WTC11 (cell line): ENCODE data around the gene UGGT1. TPM values are rescaled to one million over a fixed set of nuclear protein-coding genes. Genes with fewer than 3 reads are reported as not detected.

ENCODE experiments used
- ATAC-seq: fragments of 200-7000 bp; cut with Tn5 transposase; 2 replicates; pipeline ENCODE4 v1.10.0; 2021; ENCODE audit warnings: mild to moderate bottlenecking, moderate library complexity
- CTCF ChIA-PET: fragments of 300-600 bp; sonication (Branson Sonifier 250); formaldehyde crosslinking; loops from one replicate; lab custom pipeline; 2021; ENCODE audit warnings: antibody characterized with exemption; lab: Charles Lee
- POLR2A ChIA-PET: fragments of 350-600 bp; sonication (Branson Sonifier 250); formaldehyde crosslinking; loops from one replicate; lab custom pipeline; 2021; ENCODE audit warnings: antibody characterized with exemption; lab: Charles Lee
- DNase-seq: peaks from one replicate; pipeline ENCODE4 v3.0.0; 2021; ENCODE audit warnings: low spot score
- H3K27ac Mint-ChIP-seq: 2 replicates; pipeline ENCODE4 v1.8.0; 2021; ENCODE audit warnings: mixed read lengths
- H3K27me3 Mint-ChIP-seq: 2 replicates; pipeline ENCODE4 v1.8.0; 2021; ENCODE audit warnings: low read depth, mild to moderate bottlenecking, moderate library complexity, mixed read lengths
- H3K36me3 Mint-ChIP-seq: 2 replicates; pipeline ENCODE4 v1.8.0; 2021; ENCODE audit warnings: mixed read lengths
- H3K4me1 Mint-ChIP-seq: 2 replicates; pipeline ENCODE4 v1.8.0; 2022; ENCODE audit warnings: mixed read lengths
- H3K4me3 Mint-ChIP-seq: 2 replicates; pipeline ENCODE4 v1.8.0; 2021; ENCODE audit warnings: mild to moderate bottlenecking, moderate library complexity, mixed read lengths
- H3K9me3 Mint-ChIP-seq: 2 replicates; pipeline ENCODE4 v1.8.0; 2021; ENCODE audit warnings: mixed read lengths
- CBFB ChIP-seq: sonication (generic); formaldehyde crosslinking; IDR thresholded peaks from 2 replicates; pipeline ENCODE4 v1.8.1; 2022; ENCODE audit warnings: mild to moderate bottlenecking, low read depth, missing genetic modification reagents
- JUN ChIP-seq: sonication (generic); formaldehyde crosslinking; IDR thresholded peaks from 2 replicates; pipeline ENCODE4 v1.8.0; 2023; ENCODE audit warnings: mild to moderate bottlenecking, missing genetic modification reagents
- KAT7 ChIP-seq: sonication (generic); formaldehyde crosslinking; IDR thresholded peaks from 2 replicates; pipeline ENCODE4 v1.8.1; 2023; ENCODE audit warnings: missing genetic modification reagents, mild to moderate bottlenecking, borderline replicate concordance
- NFE2L1 ChIP-seq: sonication (generic); formaldehyde crosslinking; IDR thresholded peaks from 2 replicates; pipeline ENCODE4 v1.8.1; 2023; ENCODE audit warnings: missing genetic modification reagents
- NFYB ChIP-seq: sonication (generic); formaldehyde crosslinking; conservative IDR thresholded peaks from 2 replicates; pipeline ENCODE4 v1.8.0; 2022; ENCODE audit warnings: low read depth, missing genetic modification reagents
- SOX15 ChIP-seq: fragments of 250-450 bp; sonication (Bioruptor Pico); IDR thresholded peaks from 2 replicates; pipeline ENCODE4 v1.9.0; 2021; ENCODE audit warnings: mild to moderate bottlenecking
- TCF7 ChIP-seq: sonication (generic); formaldehyde crosslinking; IDR thresholded peaks from 2 replicates; pipeline ENCODE4 v1.8.0; 2022; ENCODE audit warnings: mild to moderate bottlenecking, low read depth, missing genetic modification reagents, moderate library complexity
- TEAD1 ChIP-seq: sonication (generic); formaldehyde crosslinking; IDR thresholded peaks from 2 replicates; pipeline ENCODE4 v1.8.0; 2022; ENCODE audit warnings: mild to moderate bottlenecking, missing genetic modification reagents
- ZNF396 ChIP-seq: fragments of 250-450 bp; sonication (Bioruptor Pico); IDR thresholded peaks from 2 replicates; pipeline ENCODE4 v1.8.0; 2021; ENCODE audit warnings: mild to moderate bottlenecking, moderate library complexity, borderline replicate concordance
- ZNF671 ChIP-seq: fragments of 250-450 bp; sonication (Bioruptor Pico); IDR thresholded peaks from 2 replicates; pipeline ENCODE4 v1.8.0; 2021; ENCODE audit warnings: mild to moderate bottlenecking
- total RNA-seq: library from RNA; stranded (reverse); gene quantifications from 3 replicates; pipeline ENCODE4 v1.2.3, GENCODE V29; 2021
- TF ChIP-seq, protein P1 (sequence below): sonication (generic); formaldehyde crosslinking; IDR thresholded peaks from 2 replicates; pipeline ENCODE4 v1.8.1; 2022; ENCODE audit warnings: low read depth, mild to moderate bottlenecking, moderate library complexity, missing genetic modification reagents, borderline replicate concordance
- TF ChIP-seq, protein P2 (sequence below): fragments of 250-450 bp; sonication (Bioruptor Pico); IDR thresholded peaks from 2 replicates; pipeline ENCODE4 v2.1.2; 2022; ENCODE audit warnings: mild to moderate bottlenecking, moderate library complexity
- TF ChIP-seq, protein P3 (sequence below): sonication (generic); formaldehyde crosslinking; IDR thresholded peaks from 2 replicates; pipeline ENCODE4 v1.8.1; 2023; ENCODE audit warnings: mild to moderate bottlenecking, moderate library complexity, missing genetic modification reagents
- TF ChIP-seq, protein P4 (sequence below): fragments of 250-450 bp; sonication (Bioruptor Pico); IDR thresholded peaks from 2 replicates; pipeline ENCODE4 v1.8.0; 2021; ENCODE audit warnings: mild to moderate bottlenecking
- TF ChIP-seq, protein P5 (sequence below): fragments of 250-450 bp; sonication (Bioruptor Pico); IDR thresholded peaks from 2 replicates; pipeline ENCODE4 v1.9.0; 2021; ENCODE audit warnings: mild to moderate bottlenecking
- TF ChIP-seq, protein P6 (sequence below): sonication (generic); formaldehyde crosslinking; IDR thresholded peaks from 2 replicates; pipeline ENCODE4 v1.8.0; 2023; ENCODE audit warnings: mild to moderate bottlenecking, missing genetic modification reagents
- TF ChIP-seq, protein P7 (sequence below): fragments of 250-450 bp; sonication (Bioruptor Pico); conservative IDR thresholded peaks from 2 replicates; pipeline ENCODE4 v1.9.0; 2021; ENCODE audit warnings: mild to moderate bottlenecking
- TF ChIP-seq, protein P8 (sequence below): sonication (generic); formaldehyde crosslinking; IDR thresholded peaks from 2 replicates; pipeline ENCODE4 v1.8.1; 2023; ENCODE audit warnings: mild to moderate bottlenecking, missing genetic modification reagents, moderate library complexity
- TF ChIP-seq, protein P9 (sequence below): sonication (generic); formaldehyde crosslinking; IDR thresholded peaks from 2 replicates; pipeline ENCODE4 v1.8.1; 2022; ENCODE audit warnings: mild to moderate bottlenecking, missing genetic modification reagents, moderate library complexity, borderline replicate concordance

The UGGT1 gene
- total RNA-seq, 1 experiment from 2014 or later, result 57.9 TPM

DNA sequence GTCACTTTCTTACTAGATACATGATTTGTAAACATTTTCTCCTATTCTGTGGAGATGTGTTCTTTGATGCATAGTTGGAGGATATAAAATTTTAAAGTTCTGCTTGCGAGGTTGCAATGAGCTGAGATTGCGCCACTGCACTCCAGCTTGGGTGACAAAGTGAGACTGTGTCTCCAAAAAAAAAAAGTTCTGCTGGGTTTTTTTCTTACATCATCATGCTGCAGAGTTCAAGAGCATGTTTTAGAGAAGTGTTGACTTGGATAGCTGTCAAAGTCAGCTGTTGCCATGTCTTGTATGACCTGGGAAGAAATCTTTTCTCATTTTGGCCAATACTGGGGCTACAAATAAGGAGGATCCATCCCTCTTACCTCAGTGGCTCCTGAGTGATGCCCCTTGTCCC, 71.3 kb downstream of the UGGT1 start (continued):
- TF ChIP-seq, protein P1, sequence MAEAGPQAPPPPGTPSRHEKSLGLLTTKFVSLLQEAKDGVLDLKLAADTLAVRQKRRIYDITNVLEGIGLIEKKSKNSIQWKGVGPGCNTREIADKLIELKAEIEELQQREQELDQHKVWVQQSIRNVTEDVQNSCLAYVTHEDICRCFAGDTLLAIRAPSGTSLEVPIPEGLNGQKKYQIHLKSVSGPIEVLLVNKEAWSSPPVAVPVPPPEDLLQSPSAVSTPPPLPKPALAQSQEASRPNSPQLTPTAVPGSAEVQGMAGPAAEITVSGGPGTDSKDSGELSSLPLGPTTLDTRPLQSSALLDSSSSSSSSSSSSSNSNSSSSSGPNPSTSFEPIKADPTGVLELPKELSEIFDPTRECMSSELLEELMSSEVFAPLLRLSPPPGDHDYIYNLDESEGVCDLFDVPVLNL (CRISPR knock-in tag), result no peak
- TF ChIP-seq, protein P2, sequence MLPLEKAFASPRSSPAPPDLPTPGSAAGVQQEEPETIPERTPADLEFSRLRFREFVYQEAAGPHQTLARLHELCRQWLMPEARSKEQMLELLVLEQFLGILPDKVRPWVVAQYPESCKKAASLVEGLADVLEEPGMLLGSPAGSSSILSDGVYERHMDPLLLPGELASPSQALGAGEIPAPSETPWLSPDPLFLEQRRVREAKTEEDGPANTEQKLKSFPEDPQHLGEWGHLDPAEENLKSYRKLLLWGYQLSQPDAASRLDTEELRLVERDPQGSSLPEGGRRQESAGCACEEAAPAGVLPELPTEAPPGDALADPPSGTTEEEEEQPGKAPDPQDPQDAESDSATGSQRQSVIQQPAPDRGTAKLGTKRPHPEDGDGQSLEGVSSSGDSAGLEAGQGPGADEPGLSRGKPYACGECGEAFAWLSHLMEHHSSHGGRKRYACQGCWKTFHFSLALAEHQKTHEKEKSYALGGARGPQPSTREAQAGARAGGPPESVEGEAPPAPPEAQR (CRISPR knock-in tag), result no peak
- TF ChIP-seq, protein P3, sequence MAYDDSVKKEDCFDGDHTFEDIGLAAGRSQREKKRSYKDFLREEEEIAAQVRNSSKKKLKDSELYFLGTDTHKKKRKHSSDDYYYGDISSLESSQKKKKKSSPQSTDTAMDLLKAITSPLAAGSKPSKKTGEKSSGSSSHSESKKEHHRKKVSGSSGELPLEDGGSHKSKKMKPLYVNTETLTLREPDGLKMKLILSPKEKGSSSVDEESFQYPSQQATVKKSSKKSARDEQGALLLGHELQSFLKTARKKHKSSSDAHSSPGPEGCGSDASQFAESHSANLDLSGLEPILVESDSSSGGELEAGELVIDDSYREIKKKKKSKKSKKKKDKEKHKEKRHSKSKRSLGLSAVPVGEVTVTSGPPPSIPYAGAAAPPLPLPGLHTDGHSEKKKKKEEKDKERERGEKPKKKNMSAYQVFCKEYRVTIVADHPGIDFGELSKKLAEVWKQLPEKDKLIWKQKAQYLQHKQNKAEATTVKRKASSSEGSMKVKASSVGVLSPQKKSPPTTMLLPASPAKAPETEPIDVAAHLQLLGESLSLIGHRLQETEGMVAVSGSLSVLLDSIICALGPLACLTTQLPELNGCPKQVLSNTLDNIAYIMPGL (CRISPR knock-in tag), result no peak
- TF ChIP-seq, protein P4, sequence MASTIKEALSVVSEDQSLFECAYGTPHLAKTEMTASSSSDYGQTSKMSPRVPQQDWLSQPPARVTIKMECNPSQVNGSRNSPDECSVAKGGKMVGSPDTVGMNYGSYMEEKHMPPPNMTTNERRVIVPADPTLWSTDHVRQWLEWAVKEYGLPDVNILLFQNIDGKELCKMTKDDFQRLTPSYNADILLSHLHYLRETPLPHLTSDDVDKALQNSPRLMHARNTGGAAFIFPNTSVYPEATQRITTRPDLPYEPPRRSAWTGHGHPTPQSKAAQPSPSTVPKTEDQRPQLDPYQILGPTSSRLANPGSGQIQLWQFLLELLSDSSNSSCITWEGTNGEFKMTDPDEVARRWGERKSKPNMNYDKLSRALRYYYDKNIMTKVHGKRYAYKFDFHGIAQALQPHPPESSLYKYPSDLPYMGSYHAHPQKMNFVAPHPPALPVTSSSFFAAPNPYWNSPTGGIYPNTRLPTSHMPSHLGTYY, result no peak
- TF ChIP-seq, protein P5, sequence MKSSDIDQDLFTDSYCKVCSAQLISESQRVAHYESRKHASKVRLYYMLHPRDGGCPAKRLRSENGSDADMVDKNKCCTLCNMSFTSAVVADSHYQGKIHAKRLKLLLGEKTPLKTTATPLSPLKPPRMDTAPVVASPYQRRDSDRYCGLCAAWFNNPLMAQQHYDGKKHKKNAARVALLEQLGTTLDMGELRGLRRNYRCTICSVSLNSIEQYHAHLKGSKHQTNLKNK (CRISPR knock-in tag), result no peak
- no peak for TF ChIP-seq TEAD1 (CRISPR knock-in tag)
- no peak for TF ChIP-seq CBFB (CRISPR knock-in tag)
- no peak for TF ChIP-seq TCF7 (CRISPR knock-in tag)
- no peak for TF ChIP-seq SOX15 (CRISPR knock-in tag)
- TF ChIP-seq ZNF396 (CRISPR knock-in tag), result no peak

DNA sequence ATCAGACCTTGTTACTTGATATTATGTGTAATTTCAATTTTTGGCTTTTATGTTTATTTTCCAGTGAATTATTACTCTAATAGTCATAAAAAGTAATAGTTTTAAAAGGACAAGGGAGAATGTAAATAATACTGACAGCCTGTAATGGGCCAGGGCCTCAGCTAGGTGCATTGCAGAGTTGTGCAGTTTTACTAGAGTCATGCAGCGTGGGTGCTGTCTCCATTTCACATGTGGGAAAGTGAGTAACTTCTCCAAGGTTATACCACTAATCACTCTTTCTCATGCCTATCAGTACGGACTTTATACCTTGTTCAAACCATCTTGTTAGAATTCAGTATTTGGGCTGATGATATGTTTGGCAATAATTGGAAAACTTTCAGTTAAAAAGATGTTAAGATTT, 73.3 kb downstream of the UGGT1 start:
- DNase-seq, result no peak
- TF ChIP-seq JUN (CRISPR knock-in tag) (no peak), ZNF671 (no peak), NFYB (CRISPR knock-in tag) (no peak), NFE2L1 (CRISPR knock-in tag) (no peak), KAT7 (no peak)
- TF ChIP-seq, protein P6, sequence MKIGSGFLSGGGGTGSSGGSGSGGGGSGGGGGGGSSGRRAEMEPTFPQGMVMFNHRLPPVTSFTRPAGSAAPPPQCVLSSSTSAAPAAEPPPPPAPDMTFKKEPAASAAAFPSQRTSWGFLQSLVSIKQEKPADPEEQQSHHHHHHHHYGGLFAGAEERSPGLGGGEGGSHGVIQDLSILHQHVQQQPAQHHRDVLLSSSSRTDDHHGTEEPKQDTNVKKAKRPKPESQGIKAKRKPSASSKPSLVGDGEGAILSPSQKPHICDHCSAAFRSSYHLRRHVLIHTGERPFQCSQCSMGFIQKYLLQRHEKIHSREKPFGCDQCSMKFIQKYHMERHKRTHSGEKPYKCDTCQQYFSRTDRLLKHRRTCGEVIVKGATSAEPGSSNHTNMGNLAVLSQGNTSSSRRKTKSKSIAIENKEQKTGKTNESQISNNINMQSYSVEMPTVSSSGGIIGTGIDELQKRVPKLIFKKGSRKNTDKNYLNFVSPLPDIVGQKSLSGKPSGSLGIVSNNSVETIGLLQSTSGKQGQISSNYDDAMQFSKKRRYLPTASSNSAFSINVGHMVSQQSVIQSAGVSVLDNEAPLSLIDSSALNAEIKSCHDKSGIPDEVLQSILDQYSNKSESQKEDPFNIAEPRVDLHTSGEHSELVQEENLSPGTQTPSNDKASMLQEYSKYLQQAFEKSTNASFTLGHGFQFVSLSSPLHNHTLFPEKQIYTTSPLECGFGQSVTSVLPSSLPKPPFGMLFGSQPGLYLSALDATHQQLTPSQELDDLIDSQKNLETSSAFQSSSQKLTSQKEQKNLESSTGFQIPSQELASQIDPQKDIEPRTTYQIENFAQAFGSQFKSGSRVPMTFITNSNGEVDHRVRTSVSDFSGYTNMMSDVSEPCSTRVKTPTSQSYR (CRISPR knock-in tag), result no peak
- TF ChIP-seq, protein P7, sequence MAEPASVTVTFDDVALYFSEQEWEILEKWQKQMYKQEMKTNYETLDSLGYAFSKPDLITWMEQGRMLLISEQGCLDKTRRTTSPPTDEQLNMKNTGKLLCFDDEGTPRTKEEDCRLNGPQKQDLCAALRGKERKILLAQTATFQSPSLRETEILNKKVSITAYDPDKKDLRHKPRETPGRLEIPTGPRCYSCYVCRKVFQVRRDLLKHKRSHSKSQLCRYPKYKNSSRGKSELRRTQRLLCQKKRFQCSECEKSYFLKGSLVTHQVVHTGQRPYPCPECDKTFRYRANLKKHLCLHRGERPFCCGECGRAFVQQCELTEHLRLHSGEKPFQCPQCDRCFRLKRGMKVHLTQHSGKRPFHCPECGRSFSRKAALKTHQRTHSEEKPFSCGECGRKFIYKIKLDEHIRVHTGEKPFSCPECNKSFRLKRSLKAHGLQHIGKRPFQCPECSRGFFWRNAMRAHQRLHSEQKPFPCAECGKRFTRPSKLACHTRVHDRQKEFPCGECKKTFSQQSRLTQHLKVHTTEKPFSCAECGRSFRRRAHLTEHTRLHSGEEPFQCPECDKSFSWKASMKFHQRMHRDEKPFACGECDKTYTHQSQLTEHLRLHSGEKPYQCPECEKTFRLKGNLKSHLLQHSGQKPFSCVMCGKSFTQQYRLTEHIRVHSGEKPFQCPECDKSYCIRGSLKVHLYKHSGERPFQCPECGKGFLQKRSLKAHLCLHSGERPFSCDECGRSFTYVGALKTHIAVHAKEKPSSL (CRISPR knock-in tag), result no peak
- TF ChIP-seq, protein P8, sequence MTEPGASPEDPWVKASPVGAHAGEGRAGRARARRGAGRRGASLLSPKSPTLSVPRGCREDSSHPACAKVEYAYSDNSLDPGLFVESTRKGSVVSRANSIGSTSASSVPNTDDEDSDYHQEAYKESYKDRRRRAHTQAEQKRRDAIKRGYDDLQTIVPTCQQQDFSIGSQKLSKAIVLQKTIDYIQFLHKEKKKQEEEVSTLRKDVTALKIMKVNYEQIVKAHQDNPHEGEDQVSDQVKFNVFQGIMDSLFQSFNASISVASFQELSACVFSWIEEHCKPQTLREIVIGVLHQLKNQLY (CRISPR knock-in tag), result no peak
- TF ChIP-seq, protein P3 (CRISPR knock-in tag), result no peak
- TF ChIP-seq, protein P9, sequence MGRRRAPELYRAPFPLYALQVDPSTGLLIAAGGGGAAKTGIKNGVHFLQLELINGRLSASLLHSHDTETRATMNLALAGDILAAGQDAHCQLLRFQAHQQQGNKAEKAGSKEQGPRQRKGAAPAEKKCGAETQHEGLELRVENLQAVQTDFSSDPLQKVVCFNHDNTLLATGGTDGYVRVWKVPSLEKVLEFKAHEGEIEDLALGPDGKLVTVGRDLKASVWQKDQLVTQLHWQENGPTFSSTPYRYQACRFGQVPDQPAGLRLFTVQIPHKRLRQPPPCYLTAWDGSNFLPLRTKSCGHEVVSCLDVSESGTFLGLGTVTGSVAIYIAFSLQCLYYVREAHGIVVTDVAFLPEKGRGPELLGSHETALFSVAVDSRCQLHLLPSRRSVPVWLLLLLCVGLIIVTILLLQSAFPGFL (CRISPR knock-in tag), result no peak

More for the DNA sequence above, 73.3 kb downstream of the UGGT1 start:
- no peaks in the 10 kb centered on the region for H3K9me3 Mint-ChIP-seq
- H3K36me3 Mint-ChIP-seq, result peaks cover 47% of the 10 kb centered on the region
- CTCF ChIA-PET, result no interaction called here
- no peak overlapping the region for H3K27ac Mint-ChIP-seq
- no peaks in the 10 kb centered on the region for H3K27me3 Mint-ChIP-seq
- peaks cover 11% of the 10 kb centered on the region for H3K4me1 Mint-ChIP-seq
- H3K4me3 Mint-ChIP-seq, result no peak overlapping the region
- POLR2A ChIA-PET, result no interaction called here
- no peak for ATAC-seq
